ENCODE data around the gene PIP4P1. TPM values are rescaled to one million over a fixed set of nuclear protein-coding genes. Genes with fewer than 3 reads are reported as not detected.

Gene PIP4P1
- total RNA-seq, 4 donors from 2014 or later = 16.4 to 39.1 (median 22.8) TPM

GRCh38 chr14:20428010-20428365, 33.2 kb downstream of the PIP4P1 start:
- DNase-seq = no peak
- Histone ChIP-seq H3K27ac (no peak overlapping the region), H3K9me3 (no peaks in the 10 kb centered on the region), H3K4me1 (no peaks in the 10 kb centered on the region), H3K4me3 (no peak overlapping the region), H3K27me3 (no peaks in the 10 kb centered on the region), H3K36me3 (no peaks in the 10 kb centered on the region)
- TF ChIP-seq CTCF (IDR thresholded peaks at IDR 0.05) (no peak), POLR2A (IDR thresholded peaks at IDR 0.05) (no peak)
- intact Hi-C loops (cut with DNase I; ENCODE audit: low total_unique reads) = no loop called here

GRCh38 chr14:20427231-20428009, 33.8 kb downstream of the PIP4P1 start:
- Histone ChIP-seq H3K27me3 (no peaks in the 10 kb centered on the region), H3K4me3 (no peak overlapping the region), H3K27ac (no peak overlapping the region), H3K36me3 (no peaks in the 10 kb centered on the region), H3K9me3 (no peaks in the 10 kb centered on the region), H3K4me1 (no peaks in the 10 kb centered on the region)
- no peak for TF ChIP-seq POLR2A (IDR thresholded peaks at IDR 0.05)
- TF ChIP-seq CTCF (IDR thresholded peaks at IDR 0.05) = no peak
- no peak for DNase-seq
- intact Hi-C loops (cut with DNase I; ENCODE audit: low total_unique reads) = no loop called here

GRCh38 chr14:20424851-20425250, 36.4 kb downstream of the PIP4P1 start:
- Histone ChIP-seq H3K4me1 (no peaks in the 10 kb centered on the region), H3K27ac (no peak overlapping the region), H3K9me3 (no peaks in the 10 kb centered on the region), H3K27me3 (no peaks in the 10 kb centered on the region), H3K36me3 (no peaks in the 10 kb centered on the region), H3K4me3 (no peak overlapping the region)
- intact Hi-C loops (cut with DNase I; ENCODE audit: low total_unique reads) = no loop called here
- no peak for TF ChIP-seq POLR2A (IDR thresholded peaks at IDR 0.05)
- TF ChIP-seq CTCF (IDR thresholded peaks at IDR 0.05) = no peak
- no peak for DNase-seq

GRCh38 chr14:20422886-20423285, 38.3 kb downstream of the PIP4P1 start:
- Histone ChIP-seq H3K27me3 (no peaks in the 10 kb centered on the region), H3K27ac (no peak overlapping the region), H3K36me3 (no peaks in the 10 kb centered on the region), H3K4me3 (no peak overlapping the region), H3K4me1 (no peaks in the 10 kb centered on the region), H3K9me3 (no peaks in the 10 kb centered on the region)
- TF ChIP-seq POLR2A (IDR thresholded peaks at IDR 0.05) (no peak), CTCF (IDR thresholded peaks at IDR 0.05) (no peak)
- intact Hi-C loops (cut with DNase I; ENCODE audit: low total_unique reads) = no loop called here
- DNase-seq = no peak

GRCh38 chr14:20421267-20421666, 40.0 kb downstream of the PIP4P1 start:
- no peaks in the 10 kb centered on the region for H3K9me3 ChIP-seq
- H3K27me3 ChIP-seq = no peaks in the 10 kb centered on the region
- no peak for TF ChIP-seq POLR2A (IDR thresholded peaks at IDR 0.05)
- TF ChIP-seq CTCF (IDR thresholded peaks at IDR 0.05) = no peak
- H3K36me3 ChIP-seq = no peaks in the 10 kb centered on the region
- no peak overlapping the region for H3K27ac ChIP-seq
- intact Hi-C loops (cut with DNase I; ENCODE audit: low total_unique reads) = no loop called here
- no peak overlapping the region for H3K4me3 ChIP-seq
- H3K4me1 ChIP-seq = no peaks in the 10 kb centered on the region
- DNase-seq = no peak

Data from uterus (tissue), 4 donors.